Stimulated activated CD8-positive, alpha-beta memory T cell treated with anti-CD3 and anti-CD28 coated beads, Interleukin-7, amount 100 ng/mL, for 4 hours (primary cell): ENCODE data around the gene PRX.
"Not testable (repeated sequence)": the region's sequence is repeated elsewhere in the genome, so short reads cannot be mapped to it uniquely, and the experiment has no call there.

Experiments used
- DNase-seq, 2 donors: peaks; one replicate each; pipeline ENCODE4 v3.0.0-alpha.2; 2020; ENCODE audit warnings: low read depth in 2 of 2

Gene PRX

DNA sequence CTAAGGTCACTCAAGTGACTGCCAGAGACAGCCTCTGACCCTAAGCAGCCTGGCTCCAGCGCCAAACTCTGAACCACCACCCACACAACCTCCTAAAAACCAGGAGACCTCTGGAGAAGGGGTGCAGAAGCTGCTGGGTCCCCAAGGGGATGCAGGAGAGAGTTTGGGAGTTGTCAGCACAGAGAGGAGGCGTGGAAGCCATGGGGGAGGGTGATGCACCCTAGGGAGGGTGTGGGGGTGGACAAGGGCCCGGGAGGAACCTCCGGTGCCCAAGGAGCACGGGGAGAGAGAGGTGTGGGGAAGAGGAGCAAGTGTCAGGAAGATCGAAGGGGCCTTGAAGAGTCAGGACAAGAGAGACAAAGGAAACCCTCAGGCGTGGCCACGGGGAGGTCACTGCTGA, 21.1 kb downstream of the PRX start:
- DNase-seq = no peak

DNA sequence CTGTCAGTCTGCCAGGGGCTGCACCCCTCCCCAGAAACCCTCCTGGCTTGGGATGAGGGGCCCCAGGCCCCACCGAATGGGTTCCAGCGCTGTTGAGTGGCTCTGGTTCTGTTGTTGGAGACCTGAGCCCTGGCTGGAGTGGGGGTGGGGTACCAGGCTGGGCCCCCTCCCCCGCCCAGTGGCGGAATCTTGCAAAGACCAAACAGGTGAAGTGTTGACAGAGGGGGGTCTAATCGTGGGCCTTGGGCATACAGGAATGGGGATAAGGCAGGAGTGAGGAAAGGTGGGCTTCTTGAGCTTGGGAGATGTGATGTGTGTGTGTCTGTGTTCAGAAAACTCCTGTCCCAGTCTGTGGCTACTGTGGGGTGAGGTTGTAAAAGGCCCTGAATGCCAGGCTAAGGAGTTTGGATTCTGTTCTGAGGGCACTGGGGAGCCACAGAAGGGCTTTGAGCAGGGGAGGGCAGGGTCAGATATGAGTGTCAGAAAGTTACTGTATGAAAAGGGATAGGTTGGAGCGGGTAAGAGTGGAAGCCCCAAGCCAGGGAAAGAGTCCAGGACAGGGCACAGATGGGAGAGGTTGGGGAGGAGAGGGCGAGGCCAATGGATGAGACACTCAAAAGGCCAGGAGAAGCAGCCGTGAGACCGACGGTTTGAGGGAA, 23.0 kb downstream of the PRX start, which contains the start of gene HIPK4:
HIPK4 (minus strand) TSS at position 98 of the 659 bp plus-strand sequence. CDS start 279 bp downstream, outside the sequence.
- DNase-seq = no peak

GRCh38 chr19:40389404-40390083, 23.6 kb downstream of the PRX start:
- no peak for DNase-seq

DNA sequence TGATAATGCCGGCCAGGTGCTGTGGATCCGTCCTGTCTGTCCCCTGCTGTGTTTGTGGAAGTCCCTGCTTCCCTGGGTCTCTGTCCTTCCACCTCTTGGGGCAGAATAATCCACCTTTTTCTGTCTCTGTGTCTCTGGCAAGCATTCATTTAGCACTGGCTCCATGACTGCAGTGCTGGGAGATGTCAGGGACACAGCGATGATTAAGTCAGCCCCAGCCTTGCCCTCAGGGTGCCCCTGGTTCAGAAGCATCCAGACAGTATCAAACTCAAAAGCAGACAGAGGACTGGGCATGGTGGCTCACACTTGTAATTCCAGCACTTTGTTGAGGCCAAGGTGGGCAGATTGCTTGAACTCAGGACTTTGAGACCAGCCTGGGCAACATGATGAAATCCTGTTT, 24.7 kb downstream of the PRX start:
- no peak for DNase-seq

DNA sequence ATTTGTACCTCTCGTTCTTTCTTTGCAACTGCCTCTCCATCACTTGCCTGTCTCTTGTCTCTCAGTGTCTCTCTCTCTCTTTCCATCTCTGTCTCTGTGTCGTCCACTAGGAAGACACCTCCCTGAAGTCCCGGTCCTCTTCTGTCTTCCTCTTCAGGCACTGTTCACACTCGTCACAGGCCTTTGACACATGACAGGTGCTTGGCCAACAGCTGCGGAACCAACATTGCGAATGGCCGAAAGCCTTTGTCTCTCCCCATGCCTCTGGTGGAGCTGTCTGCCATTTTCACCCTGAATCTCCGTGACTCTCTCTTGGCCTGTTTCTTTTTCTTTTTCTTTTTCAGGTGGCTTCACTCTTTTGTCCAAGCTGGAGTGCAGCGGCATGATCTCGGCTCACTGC, 26.0 kb downstream of the PRX start:
- no peak for DNase-seq

DNA sequence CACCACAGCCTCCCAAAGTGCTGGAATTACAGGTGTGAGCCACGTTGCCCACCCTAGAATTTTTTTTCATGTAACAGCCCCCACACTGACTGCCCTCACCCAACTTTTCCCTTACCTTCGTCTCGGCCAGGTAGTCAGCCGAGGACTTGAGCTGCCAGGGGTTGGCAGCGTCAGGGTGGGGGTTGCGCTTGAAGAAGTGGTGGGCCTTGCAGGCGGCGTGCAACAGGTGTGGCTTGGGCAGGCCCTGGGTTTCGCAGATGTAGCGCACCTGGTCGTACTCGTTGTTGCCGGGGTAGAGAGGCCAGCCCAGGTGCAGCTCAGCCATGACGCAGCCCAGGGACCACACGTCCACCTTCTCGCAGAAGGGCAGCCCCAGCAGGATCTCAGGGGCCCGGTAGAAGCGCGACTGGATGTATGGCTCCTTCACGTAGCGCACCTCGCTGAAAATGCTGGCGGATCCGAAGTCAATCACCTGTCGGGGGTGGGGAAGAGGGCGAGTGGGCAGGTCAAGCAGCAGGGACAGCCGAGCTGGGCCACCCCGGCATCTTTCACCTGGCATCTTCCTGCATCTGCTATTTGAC, 29.4 kb downstream of the PRX start:
- no peak for DNase-seq

GRCh38 chr19:40381321-40381720, 31.9 kb downstream of the PRX start:
- DNase-seq = no peak

DNA sequence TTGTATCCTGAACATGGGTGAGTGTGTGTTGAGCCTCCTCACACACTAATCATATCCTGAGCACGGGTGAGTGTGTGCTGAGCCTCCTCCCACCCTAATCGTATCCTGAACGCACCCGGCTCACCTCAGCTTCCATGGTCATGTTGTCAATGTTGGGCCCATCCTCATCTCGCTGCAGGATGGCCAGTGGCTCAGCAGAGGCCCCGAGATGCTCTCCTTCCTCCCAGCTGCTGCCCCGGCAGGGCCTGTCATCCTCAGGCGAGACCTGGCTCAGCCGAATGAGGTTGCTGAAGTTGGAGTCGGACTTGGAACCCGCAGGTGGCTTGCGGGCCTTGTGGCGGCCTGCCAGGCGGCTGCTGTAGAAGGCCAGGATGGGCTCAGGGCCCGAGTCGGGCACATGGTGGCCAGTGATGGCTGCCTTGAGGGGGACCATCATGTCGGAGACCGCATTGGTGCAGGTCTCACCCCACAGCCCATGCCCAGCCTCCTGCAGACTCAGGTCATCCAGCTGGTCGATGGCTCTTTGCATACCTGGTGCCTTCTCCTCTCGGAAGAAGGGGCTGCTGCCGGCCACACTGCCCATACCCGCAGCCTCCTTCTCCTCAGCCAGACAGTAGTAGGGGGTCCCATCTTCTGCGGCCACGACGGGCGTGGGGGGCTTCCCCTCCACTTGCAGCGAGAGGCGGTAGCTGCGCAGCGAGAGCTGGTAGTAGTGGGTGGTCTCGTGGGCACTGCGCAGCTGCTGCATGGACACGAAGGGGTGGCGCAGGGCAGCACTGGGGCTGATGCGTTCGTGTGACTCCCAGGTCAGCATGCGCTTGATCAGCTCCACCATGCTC, 32.8 kb downstream of the PRX start:
- no peak for DNase-seq

- DNase-seq = no peak
These were observed 33.6 kb downstream of the PRX start for GRCh38 chr19:40379446-40380198.

DNA sequence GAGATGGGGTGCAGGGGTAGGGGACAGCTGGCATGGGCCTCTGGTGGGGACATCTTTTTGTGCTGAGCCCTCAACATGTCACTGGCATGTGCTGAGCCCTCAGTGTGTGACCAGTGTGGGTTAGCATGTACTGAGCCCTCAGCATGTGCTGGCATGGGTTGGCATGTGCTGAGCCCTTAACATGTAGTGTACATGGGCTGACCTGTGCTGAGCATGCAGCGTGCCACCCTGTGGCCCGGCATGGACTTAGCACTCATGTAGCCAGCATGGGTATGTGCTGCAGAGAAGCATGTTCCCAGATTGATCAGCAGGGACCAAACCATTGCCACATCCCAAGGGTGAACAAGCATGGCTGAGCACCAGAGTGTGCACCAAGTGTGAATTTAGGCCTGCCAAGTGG, 34.7 kb downstream of the PRX start:
- no peak for DNase-seq

DNA sequence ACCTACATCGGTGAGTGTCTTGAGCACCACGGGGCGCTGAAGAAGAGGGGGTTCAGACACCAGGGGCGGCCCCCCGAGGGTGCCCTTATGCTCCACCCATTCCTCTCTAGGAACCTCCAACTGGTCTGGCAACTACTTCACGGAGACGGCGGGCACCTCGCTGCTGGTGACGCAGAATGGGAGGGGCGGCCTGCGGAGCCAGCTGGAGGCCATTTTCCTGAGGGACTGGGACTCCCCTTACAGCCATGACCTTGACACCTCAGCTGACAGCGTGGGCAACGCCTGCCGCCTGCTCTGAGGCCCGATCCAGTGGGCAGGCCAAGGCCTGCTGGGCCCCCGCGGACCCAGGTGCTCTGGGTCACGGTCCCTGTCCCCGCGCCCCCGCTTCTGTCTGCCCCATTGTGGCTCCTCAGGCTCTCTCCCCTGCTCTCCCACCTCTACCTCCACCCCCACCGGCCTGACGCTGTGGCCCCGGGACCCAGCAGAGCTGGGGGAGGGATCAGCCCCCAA, 35.2 kb downstream of the PRX start:
- no peak for DNase-seq

DNA sequence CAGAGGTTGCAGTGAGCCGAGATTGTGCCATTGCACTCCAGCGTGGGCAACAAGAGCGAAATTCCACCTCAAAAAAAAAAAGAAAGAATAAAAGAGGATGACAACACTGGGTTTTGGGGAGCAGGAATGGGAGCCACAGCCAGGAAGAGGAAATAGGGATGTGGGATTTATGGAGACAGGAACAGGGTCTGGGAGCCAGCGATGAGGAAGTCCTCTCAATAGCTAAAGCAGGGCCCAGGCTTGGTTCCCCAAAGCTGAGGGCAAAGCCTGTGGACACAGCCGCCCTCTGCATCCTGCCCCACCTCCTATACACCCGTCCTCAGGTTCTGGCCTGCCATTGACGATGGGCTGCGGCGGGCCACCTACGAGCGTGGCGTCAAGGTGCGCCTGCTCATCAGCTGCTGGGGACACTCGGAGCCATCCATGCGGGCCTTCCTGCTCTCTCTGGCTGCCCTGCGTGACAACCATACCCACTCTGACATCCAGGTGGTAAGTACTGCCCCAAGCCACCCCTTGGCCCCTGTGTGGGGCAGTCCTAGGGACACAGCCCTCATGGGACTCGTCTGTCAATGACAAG, 36.8 kb downstream of the PRX start:
- no peak for DNase-seq

- DNase-seq = no peak
These were observed 39.1 kb downstream of the PRX start for GRCh38 chr19:40374084-40374483.

DNA sequence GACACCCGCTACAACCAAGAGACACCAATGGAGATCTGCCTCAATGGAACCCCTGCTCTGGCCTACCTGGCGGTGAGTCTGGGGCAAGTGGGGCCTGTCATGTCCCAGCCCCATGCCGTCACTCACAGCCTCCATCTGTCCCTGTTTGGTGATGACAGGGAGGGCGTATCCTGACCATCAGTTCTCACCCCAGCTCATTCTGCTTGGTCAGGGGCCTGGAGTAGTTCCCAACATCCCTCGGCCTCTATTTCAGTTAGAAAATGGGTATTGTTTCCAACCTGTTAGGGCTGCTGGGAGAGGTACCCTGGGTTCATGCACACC, 41.4 kb downstream of the PRX start:
- DNase-seq = no peak

DNA sequence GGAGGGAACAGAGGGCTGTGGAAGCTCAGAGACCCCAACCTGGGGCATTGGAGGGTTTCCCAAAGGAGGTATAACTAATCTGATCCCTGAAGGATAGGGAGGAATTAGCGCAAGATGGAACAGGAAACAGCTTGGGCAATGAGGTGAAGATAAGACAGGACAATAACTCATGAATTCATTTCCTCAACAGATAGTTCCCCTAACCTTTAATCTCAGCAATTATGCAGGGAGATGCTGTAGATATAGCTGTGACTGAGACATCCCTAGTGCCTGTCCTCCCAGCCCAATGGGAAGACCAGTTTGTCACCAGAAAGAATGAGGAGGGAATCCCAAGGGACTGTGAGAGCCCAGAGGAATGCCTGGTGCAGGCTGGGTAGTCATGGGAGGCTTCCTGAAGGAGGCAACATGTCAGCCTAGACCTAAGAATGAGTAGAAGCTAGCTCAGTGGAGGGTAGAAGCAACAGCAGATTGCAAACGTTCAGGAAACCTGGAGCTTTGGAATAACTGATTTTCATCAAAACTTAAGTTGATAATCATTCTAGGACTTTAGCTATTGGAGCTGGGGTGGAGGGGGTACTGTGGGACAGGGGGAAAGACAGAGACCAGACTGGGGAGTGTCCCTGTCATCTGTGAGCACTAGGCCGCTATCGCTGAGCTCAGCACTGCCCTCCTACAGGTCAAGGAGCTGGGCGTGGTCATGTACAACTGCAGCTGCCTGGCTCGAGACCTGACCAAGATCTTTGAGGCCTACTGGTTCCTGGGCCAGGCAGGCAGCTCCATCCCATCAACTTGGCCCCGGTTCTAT, 42.0 kb downstream of the PRX start:
- no peak for DNase-seq

GRCh38 chr19:40370253-40370652, 42.9 kb downstream of the PRX start:
- DNase-seq = not testable (repeated sequence)

DNA sequence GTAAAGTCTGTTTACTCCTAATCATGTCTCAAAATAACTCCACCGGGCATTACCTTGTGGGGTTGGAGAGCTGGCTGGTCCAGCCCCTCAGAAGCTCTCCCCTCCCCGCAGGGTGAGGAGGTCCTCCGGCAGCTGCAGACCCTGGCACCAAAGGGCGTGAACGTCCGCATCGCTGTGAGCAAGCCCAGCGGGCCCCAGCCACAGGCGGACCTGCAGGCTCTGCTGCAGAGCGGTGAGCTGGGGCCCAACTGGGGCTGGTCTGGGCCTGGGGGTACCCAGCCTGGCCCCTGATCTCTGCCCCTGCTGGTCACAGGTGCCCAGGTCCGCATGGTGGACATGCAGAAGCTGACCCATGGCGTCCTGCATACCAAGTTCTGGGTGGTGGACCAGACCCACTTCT, 43.4 kb downstream of the PRX start:
- no peak for DNase-seq

GRCh38 chr19:40367577-40368434, 45.4 kb downstream of the PRX start:
- DNase-seq = no peak
